H9 (cell line): ENCODE results near the gene AGXT. TPM values are rescaled to one million over a fixed set of nuclear protein-coding genes. Genes with fewer than 3 reads are reported as not detected.

Experiments used
- DNase-seq: peaks from one replicate; pipeline ENCODE4 v3.0.0-alpha.2; 2017
- H2AFZ ChIP-seq: one replicate; pipeline ENCODE4 v1.6.1; 2013; ENCODE audit warnings: mild to moderate bottlenecking, low read length, control low read depth, moderate library complexity
- H2AK5ac ChIP-seq: 2 replicates; pipeline ENCODE4 v1.6.1; 2013; ENCODE audit warnings: low read length, control low read depth, mixed read lengths; ENCODE audit not compliant: insufficient read length
- H2BK120ac ChIP-seq: one replicate; pipeline ENCODE4 v1.6.1; 2013; ENCODE audit warnings: low read depth, mild to moderate bottlenecking, low read length, control low read depth, inconsistent platforms; ENCODE audit not compliant: poor library complexity, severe bottlenecking
- H2BK12ac ChIP-seq: 2 replicates; pipeline ENCODE4 v1.6.1; 2013; ENCODE audit warnings: low read length, control low read depth, mixed read lengths, low read depth; ENCODE audit not compliant: insufficient read length
- H2BK15ac ChIP-seq: 2 replicates; pipeline ENCODE4 v1.6.1; 2013; ENCODE audit warnings: low read depth, low read length, control low read depth
- H2BK20ac ChIP-seq: one replicate; pipeline ENCODE4 v1.6.1; 2013; ENCODE audit warnings: low read depth, mild to moderate bottlenecking, low read length, control low read depth, inconsistent platforms; ENCODE audit not compliant: poor library complexity, severe bottlenecking
- H2BK5ac ChIP-seq: 2 replicates; pipeline ENCODE4 v1.6.1; 2013; ENCODE audit warnings: low read length, control low read depth, mixed read lengths; ENCODE audit not compliant: insufficient read length
- H3K14ac ChIP-seq: 2 replicates; pipeline ENCODE4 v1.6.1; 2013; ENCODE audit warnings: low read length, control low read depth; ENCODE audit not compliant: insufficient read depth
- H3K18ac ChIP-seq: 2 replicates; pipeline ENCODE4 v1.6.1; 2013; ENCODE audit warnings: low read depth, mild to moderate bottlenecking, mixed read lengths, low read length, control low read depth; ENCODE audit not compliant: insufficient read length
- H3K23ac ChIP-seq: 2 replicates; pipeline ENCODE4 v1.6.1; 2013; ENCODE audit warnings: low read length, control low read depth, mixed read lengths, low read depth; ENCODE audit not compliant: insufficient read length
- H3K23me2 ChIP-seq: 2 replicates; pipeline ENCODE4 v1.6.1; 2013; ENCODE audit warnings: low read depth, mild to moderate bottlenecking, mixed read lengths, low read length, control low read depth; ENCODE audit not compliant: insufficient read length, poor library complexity, severe bottlenecking
- H3K27ac ChIP-seq: 2 replicates; pipeline ENCODE4 v1.5.1; 2013; ENCODE audit warnings: low read length, control low read depth, mixed read lengths, low read depth; ENCODE audit not compliant: insufficient read length
- H3K27me3 ChIP-seq: 2 replicates; pipeline ENCODE4 v1.6.1; 2013; ENCODE audit warnings: low read length, control low read depth, inconsistent platforms; ENCODE audit not compliant: insufficient read depth
- H3K4ac ChIP-seq: 2 replicates; pipeline ENCODE4 v1.6.1; 2013; ENCODE audit warnings: low read depth, mild to moderate bottlenecking, control low read depth, inconsistent platforms, low read length, moderate library complexity
- H3K4me1 ChIP-seq: 2 replicates; pipeline ENCODE4 v1.6.1; 2013; ENCODE audit warnings: low read length, control low read depth, inconsistent platforms; ENCODE audit not compliant: insufficient read depth
- H3K4me2 ChIP-seq: 2 replicates; pipeline ENCODE4 v1.6.1; 2013; ENCODE audit warnings: low read length, control low read depth, mixed read lengths; ENCODE audit not compliant: insufficient read length, insufficient read depth
- H3K56ac ChIP-seq: 2 replicates; pipeline ENCODE4 v1.6.1; 2013; ENCODE audit warnings: low read depth, mild to moderate bottlenecking, mixed read lengths, low read length, control low read depth; ENCODE audit not compliant: insufficient read length
- H3K79me1 ChIP-seq: 2 replicates; pipeline ENCODE4 v1.6.1; 2013; ENCODE audit warnings: low read depth, mild to moderate bottlenecking, moderate library complexity, low read length, control low read depth, inconsistent platforms; ENCODE audit not compliant: insufficient read depth, poor library complexity, severe bottlenecking
- H3K79me2 ChIP-seq: 2 replicates; pipeline ENCODE4 v1.6.1; 2013; ENCODE audit warnings: low read length, control low read depth, inconsistent platforms; ENCODE audit not compliant: insufficient read depth
- H3K9ac ChIP-seq: 2 replicates; pipeline ENCODE4 v1.6.1; 2013; ENCODE audit warnings: low read length, control low read depth, mixed read lengths; ENCODE audit not compliant: insufficient read length; ENCODE audit errors: extremely low read depth
- H3K9me3 ChIP-seq: one replicate; pipeline ENCODE4 v1.6.1; 2013; ENCODE audit warnings: low read depth, low read length, inconsistent platforms; ENCODE audit not compliant: control insufficient read depth
- H3T11ph ChIP-seq: one replicate; pipeline ENCODE4 v1.6.1; 2013; ENCODE audit warnings: mild to moderate bottlenecking, low read length, control low read depth, inconsistent platforms
- H4K20me1 ChIP-seq: one replicate; pipeline ENCODE4 v1.6.1; 2013; ENCODE audit not compliant: control insufficient read depth, insufficient read length, insufficient read depth
- H4K5ac ChIP-seq: 2 replicates; pipeline ENCODE4 v1.6.1; 2013; ENCODE audit warnings: low read depth, mild to moderate bottlenecking, mixed read lengths, low read length, control low read depth; ENCODE audit not compliant: insufficient read length
- H4K8ac ChIP-seq: replicated peaks from 2 replicates; pipeline ENCODE4 v1.6.1; 2013; ENCODE audit warnings: low read length, control low read depth, mixed read lengths, low read depth; ENCODE audit not compliant: insufficient read length
- H4K91ac ChIP-seq: 2 replicates; pipeline ENCODE4 v1.6.1; 2013; ENCODE audit warnings: low read depth, mild to moderate bottlenecking, moderate library complexity, mixed read lengths, low read length, control low read depth; ENCODE audit not compliant: insufficient read length
- H3K27ac Mint-ChIP-seq, 3 experiments: 2 replicates in 2 of 3; 3 replicates in 1 of 3; pipeline ENCODE4 v1.8.0; 2020 to 2021; ENCODE audit warnings: mixed read lengths in 3 of 3, mild to moderate bottlenecking in 1 of 3, moderate library complexity in 1 of 3
- H3K27me3 Mint-ChIP-seq: 2 replicates; pipeline ENCODE4 v1.8.0; 2021; ENCODE audit warnings: low read depth, mild to moderate bottlenecking, moderate library complexity, mixed read lengths
- H3K36me3 Mint-ChIP-seq, 3 experiments: 2 replicates in 2 of 3; 3 replicates in 1 of 3; pipeline ENCODE4 v1.8.0; 2020 to 2021; ENCODE audit warnings: low read depth in 3 of 3, mixed read lengths in 3 of 3; ENCODE audit not compliant: insufficient read depth in 1 of 3
- H3K4me1 Mint-ChIP-seq, 2 experiments: 2 replicates each; pipeline ENCODE4 v1.8.0; 2020; ENCODE audit warnings: mixed read lengths in 2 of 2
- H3K4me3 Mint-ChIP-seq, 2 experiments: 2 replicates in 1 of 2; 3 replicates in 1 of 2; pipeline ENCODE4 v1.8.0; 2020 to 2021; ENCODE audit warnings: mild to moderate bottlenecking in 2 of 2, mixed read lengths in 2 of 2, moderate library complexity in 1 of 2
- H3K9me3 Mint-ChIP-seq, 2 experiments: 2 replicates in 1 of 2; 3 replicates in 1 of 2; pipeline ENCODE4 v1.8.0; 2020; ENCODE audit warnings: mild to moderate bottlenecking in 2 of 2, mixed read lengths in 2 of 2, moderate library complexity in 1 of 2
- CTCF ChIP-seq: fragments of 200-600 bp; sonication (generic); conservative IDR thresholded peaks from 3 replicates; pipeline ENCODE4 v1.8.0; 2021; ENCODE audit warnings: antibody characterized with exemption, mild to moderate bottlenecking
- WGBS: extraction: QIAGEN DNeasy Blood & Tissue Kit; methylation state at CpG from one replicate; pipeline ENCODE4 v1.1.7; 2013; ENCODE audit warnings: missing lambda C conversion rate, low lambda C conversion rate, mixed read lengths; ENCODE audit not compliant: insufficient read length; ENCODE audit errors: extremely low coverage; 5-methylcytosine and 5-hydroxymethylcytosine counted together
- total RNA-seq: library from RNA; stranded (reverse); gene quantifications from 2 replicates; pipeline ENCODE4 v1.2.1, GENCODE V29; 2021

AGXT gene
- total RNA-seq, 1 experiment from 2014 or later, result not detected

- peak; percentile 80 for DNase-seq
These were observed 24.8 kb downstream of the AGXT start for GRCh38 chr2:240893363-240893844.

More at GRCh38 chr2:240893363-240893844, 24.8 kb downstream of the AGXT start:
- H3K14ac ChIP-seq, result peak overlapping the region; percentile 8; the same call in 1 of the 2 replicates
- H3K79me2 ChIP-seq, result no peaks in the 10 kb centered on the region
- H3K56ac ChIP-seq, result no peak overlapping the region
- no peaks in the 10 kb centered on the region for H3K4me1 ChIP-seq
- no peak overlapping the region for H2BK12ac ChIP-seq
- WGBS, result no CpG with 5 or more reads among the region's 17 CpGs
- no peak overlapping the region for H3K4ac ChIP-seq
- no peak overlapping the region for H3K27ac ChIP-seq
- no peak overlapping the region for H2BK120ac ChIP-seq
- no peak overlapping the region for H3K9ac ChIP-seq
- H2BK20ac ChIP-seq, result no peak overlapping the region
- TF ChIP-seq CTCF, result peak; percentile 43; the same call in 2 of the 3 replicates
- H3K27me3 Mint-ChIP-seq, result no peaks in the 10 kb centered on the region
- H3K23ac ChIP-seq, result no peak overlapping the region
- peak overlapping the region in 2 of 3 experiments; percentile 60 to 85; a peak in 4 of 7 replicates for H3K27ac Mint-ChIP-seq
- no peak overlapping the region for H3K4me3 Mint-ChIP-seq
- no peaks in the 10 kb centered on the region for H3K36me3 Mint-ChIP-seq
- no peak overlapping the region for H4K8ac ChIP-seq
- H2AK5ac ChIP-seq, result no peak overlapping the region
- no peaks in the 10 kb centered on the region for H4K20me1 ChIP-seq
- H3K23me2 ChIP-seq, result no peaks in the 10 kb centered on the region
- no peak overlapping the region for H3T11ph ChIP-seq
- no peak overlapping the region for H4K91ac ChIP-seq
- H3K4me1 Mint-ChIP-seq, result peaks cover 2 to 12% of the 10 kb centered on the region in 2 experiments
- H2AFZ ChIP-seq, result no peak overlapping the region
- no peaks in the 10 kb centered on the region for H3K9me3 ChIP-seq
- no peaks in the 10 kb centered on the region for H3K27me3 ChIP-seq
- no peaks in the 10 kb centered on the region for H3K9me3 Mint-ChIP-seq
- no peaks in the 10 kb centered on the region for H3K79me1 ChIP-seq
- no peak overlapping the region for H4K5ac ChIP-seq
- peak overlapping the region; percentile 23 for H3K18ac ChIP-seq
- H2BK5ac ChIP-seq, result no peak overlapping the region
- H2BK15ac ChIP-seq, result no peak overlapping the region
- H3K4me2 ChIP-seq, result no peak overlapping the region
